ENCODE results near the gene DISC1. TPM values are rescaled to one million over a fixed set of nuclear protein-coding genes. Genes with fewer than 3 reads are reported as not detected.

Gene DISC1
- total RNA-seq, 1 donor from 2014 or later, result 12.3 TPM

DNA sequence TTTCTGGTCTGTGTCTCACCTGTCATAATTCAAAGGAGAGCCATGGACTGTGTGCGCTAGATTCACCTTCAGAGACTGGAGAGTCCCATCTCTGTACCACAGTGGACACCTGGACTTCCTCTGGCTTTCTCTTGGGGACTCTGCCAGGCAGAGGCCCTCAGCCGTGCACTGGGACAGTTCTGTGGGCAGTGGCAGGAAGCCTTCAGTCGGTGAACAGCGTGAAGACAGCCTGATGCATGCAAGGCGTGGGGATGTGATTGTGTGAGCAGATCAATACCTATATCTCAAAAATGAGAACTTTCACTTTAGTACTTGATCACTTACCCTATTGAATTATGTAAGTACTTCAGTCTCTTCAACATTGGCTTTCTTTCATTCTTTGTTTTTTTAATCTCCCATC, 245.3 kb downstream of the DISC1 start:
- no peaks in the 10 kb centered on the region for H3K27me3 ChIP-seq
- DNase-seq (ENCODE audit: extremely low spot score in 2 of 2), result no peak
- no peaks in the 10 kb centered on the region for H3K9me3 ChIP-seq
- H3K4me1 ChIP-seq, result peaks cover 21% of the 10 kb centered on the region
- H3K27ac ChIP-seq, result no peak overlapping the region
- H3K4me3 ChIP-seq, result no peak overlapping the region
- TF ChIP-seq POLR2AphosphoS5 (IDR thresholded peaks at IDR 0.05; ENCODE audit: insufficient read depth in 1 of 2, low read depth in 1 of 2) (no peak), POLR2A (IDR thresholded peaks at IDR 0.05) (no peak)
- TF ChIP-seq, protein P1, sequence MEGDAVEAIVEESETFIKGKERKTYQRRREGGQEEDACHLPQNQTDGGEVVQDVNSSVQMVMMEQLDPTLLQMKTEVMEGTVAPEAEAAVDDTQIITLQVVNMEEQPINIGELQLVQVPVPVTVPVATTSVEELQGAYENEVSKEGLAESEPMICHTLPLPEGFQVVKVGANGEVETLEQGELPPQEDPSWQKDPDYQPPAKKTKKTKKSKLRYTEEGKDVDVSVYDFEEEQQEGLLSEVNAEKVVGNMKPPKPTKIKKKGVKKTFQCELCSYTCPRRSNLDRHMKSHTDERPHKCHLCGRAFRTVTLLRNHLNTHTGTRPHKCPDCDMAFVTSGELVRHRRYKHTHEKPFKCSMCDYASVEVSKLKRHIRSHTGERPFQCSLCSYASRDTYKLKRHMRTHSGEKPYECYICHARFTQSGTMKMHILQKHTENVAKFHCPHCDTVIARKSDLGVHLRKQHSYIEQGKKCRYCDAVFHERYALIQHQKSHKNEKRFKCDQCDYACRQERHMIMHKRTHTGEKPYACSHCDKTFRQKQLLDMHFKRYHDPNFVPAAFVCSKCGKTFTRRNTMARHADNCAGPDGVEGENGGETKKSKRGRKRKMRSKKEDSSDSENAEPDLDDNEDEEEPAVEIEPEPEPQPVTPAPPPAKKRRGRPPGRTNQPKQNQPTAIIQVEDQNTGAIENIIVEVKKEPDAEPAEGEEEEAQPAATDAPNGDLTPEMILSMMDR (IDR thresholded peaks at IDR 0.05), result no peak
- no peaks in the 10 kb centered on the region for H3K36me3 ChIP-seq
- intact Hi-C loops (cut with DNase I), result no loop called here

GRCh38 chr1:231872461-231872910, 245.9 kb downstream of the DISC1 start:
- no peak for DNase-seq (ENCODE audit: extremely low spot score in 2 of 2)
- Histone ChIP-seq H3K9me3 (no peaks in the 10 kb centered on the region), H3K27me3 (no peaks in the 10 kb centered on the region), H3K4me3 (no peak overlapping the region), H3K27ac (no peak overlapping the region), H3K36me3 (no peaks in the 10 kb centered on the region), H3K4me1 (peaks cover 15% of the 10 kb centered on the region)
- intact Hi-C loops (cut with DNase I), result no loop called here
- TF ChIP-seq POLR2AphosphoS5 (IDR thresholded peaks at IDR 0.05; ENCODE audit: insufficient read depth in 1 of 2, low read depth in 1 of 2) (no peak), POLR2A (IDR thresholded peaks at IDR 0.05) (no peak)
- TF ChIP-seq, protein P1 (IDR thresholded peaks at IDR 0.05), result no peak

DNA sequence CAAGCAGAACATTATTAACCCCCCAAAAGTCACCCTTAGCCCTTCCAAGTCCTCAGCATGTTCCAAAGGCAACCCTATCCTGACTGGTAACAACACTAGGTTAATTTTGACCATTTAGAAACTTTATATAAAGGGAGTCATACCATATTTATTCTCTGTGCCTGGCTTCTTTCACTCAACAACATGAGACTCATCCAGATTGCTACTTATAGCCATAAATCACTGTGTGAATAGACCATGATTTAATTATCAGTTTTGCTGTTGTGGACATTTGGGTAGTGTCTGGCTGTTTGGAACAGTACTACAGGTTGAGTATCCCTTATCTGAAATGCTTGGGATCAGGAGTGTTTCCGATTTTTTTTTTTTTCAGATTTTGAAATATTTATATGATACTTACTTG, 252.1 kb downstream of the DISC1 start:
- H3K36me3 ChIP-seq, result no peaks in the 10 kb centered on the region
- DNase-seq (ENCODE audit: extremely low spot score in 2 of 2), result no peak
- intact Hi-C loops (cut with DNase I), result no loop called here

DNA sequence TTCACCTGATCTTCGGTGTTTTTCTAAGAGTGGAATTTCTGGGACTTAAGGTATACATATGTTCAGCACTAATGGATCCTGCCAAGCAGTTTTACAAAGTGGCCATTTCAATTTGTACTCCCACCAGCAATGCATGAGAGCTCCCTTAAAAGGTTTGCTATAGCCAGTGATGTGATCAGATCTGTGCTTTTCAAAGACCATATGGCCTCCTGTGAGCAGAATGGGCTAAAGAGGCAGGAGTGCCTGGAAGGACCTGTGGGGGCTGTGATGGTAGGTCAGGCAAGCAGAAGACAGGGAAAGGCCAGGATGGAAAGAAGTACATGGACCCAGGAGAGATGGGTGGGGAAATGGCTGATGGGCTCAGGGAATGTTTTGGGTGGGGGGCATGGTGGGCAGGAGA, 252.7 kb downstream of the DISC1 start:
- Histone ChIP-seq H3K27me3 (no peaks in the 10 kb centered on the region), H3K4me1 (no peaks in the 10 kb centered on the region), H3K9me3 (no peaks in the 10 kb centered on the region), H3K27ac (no peak overlapping the region), H3K36me3 (no peaks in the 10 kb centered on the region), H3K4me3 (no peak overlapping the region)
- no peak for DNase-seq (ENCODE audit: extremely low spot score in 2 of 2)
- TF ChIP-seq POLR2AphosphoS5 (IDR thresholded peaks at IDR 0.05; ENCODE audit: insufficient read depth in 1 of 2, low read depth in 1 of 2) (no peak), POLR2A (IDR thresholded peaks at IDR 0.05) (no peak)
- TF ChIP-seq, protein P1 (IDR thresholded peaks at IDR 0.05), result no peak
- intact Hi-C loops (cut with DNase I), result no loop called here

More for the DNA sequence above, 252.1 kb downstream of the DISC1 start:
- Histone ChIP-seq H3K4me3 (no peak overlapping the region), H3K4me1 (no peaks in the 10 kb centered on the region), H3K9me3 (no peaks in the 10 kb centered on the region), H3K27ac (no peak overlapping the region), H3K27me3 (no peaks in the 10 kb centered on the region)
- TF ChIP-seq, protein P1 (IDR thresholded peaks at IDR 0.05), result no peak
- TF ChIP-seq POLR2A (IDR thresholded peaks at IDR 0.05), result no peak
- TF ChIP-seq POLR2AphosphoS5 (IDR thresholded peaks at IDR 0.05; ENCODE audit: insufficient read depth in 1 of 2, low read depth in 1 of 2), result no peak

DNA sequence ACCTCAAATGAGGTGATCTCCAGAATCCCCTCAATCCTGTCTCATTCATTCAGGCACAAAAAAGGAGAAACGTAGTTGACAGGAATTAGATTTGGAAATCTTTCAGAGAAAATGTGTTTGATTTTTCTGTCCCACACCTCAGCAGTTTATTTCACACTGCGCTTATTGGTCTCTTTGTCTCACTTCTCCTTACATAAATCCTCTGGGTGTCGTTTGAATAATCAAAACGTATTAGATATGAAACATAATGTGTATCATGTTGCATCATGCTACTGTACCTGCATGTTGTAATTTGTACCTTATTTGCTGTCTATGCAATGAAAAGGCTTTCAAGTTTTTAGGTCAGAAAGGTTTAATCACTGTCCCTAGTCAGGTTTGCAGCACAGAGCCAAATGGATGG, 255.7 kb downstream of the DISC1 start:
- Histone ChIP-seq H3K4me3 (no peak overlapping the region), H3K4me1 (no peaks in the 10 kb centered on the region), H3K9me3 (no peaks in the 10 kb centered on the region), H3K27me3 (no peaks in the 10 kb centered on the region), H3K27ac (no peak overlapping the region), H3K36me3 (no peaks in the 10 kb centered on the region)
- intact Hi-C loops (cut with DNase I), result no loop called here
- TF ChIP-seq POLR2AphosphoS5 (IDR thresholded peaks at IDR 0.05; ENCODE audit: insufficient read depth in 1 of 2, low read depth in 1 of 2), result no peak
- TF ChIP-seq POLR2A (IDR thresholded peaks at IDR 0.05), result no peak
- TF ChIP-seq, protein P1 (IDR thresholded peaks at IDR 0.05), result no peak
- DNase-seq (ENCODE audit: extremely low spot score in 2 of 2), result no peak

All from vagina (tissue), 2 donors.